ENCODE results near the gene PCF11.
"Not testable (repeated sequence)": the region's sequence is repeated elsewhere in the genome, so short reads cannot be mapped to it uniquely, and the experiment has no call there.

PCF11 gene

GRCh38 chr11:83156996-83157593 is at the start of gene PCF11:
Gene PCF11, plus strand, starts transcription at chr11:83157131. Its CDS starts 309 bp downstream, at chr11:83157440.
- peak; percentile 99 for DNase-seq (ENCODE audit: low read depth, low spot score)

GRCh38 chr11:83112886-83113285 is 44.0 kb upstream of the PCF11 start:
- DNase-seq (ENCODE audit: low read depth, low spot score): no peak

GRCh38 chr11:83115026-83115425 is 41.9 kb upstream of the PCF11 start:
- no peak for DNase-seq (ENCODE audit: low read depth, low spot score)

GRCh38 chr11:83115551-83115950 is 41.4 kb upstream of the PCF11 start:
- no peak for DNase-seq (ENCODE audit: low read depth, low spot score)

GRCh38 chr11:83116015-83116641 is 40.8 kb upstream of the PCF11 start:
- no peak for DNase-seq (ENCODE audit: low read depth, low spot score)

- DNase-seq (ENCODE audit: low read depth, low spot score): no peak
These were observed 38.1 kb upstream of the PCF11 start for GRCh38 chr11:83118814-83119213.

GRCh38 chr11:83119216-83119615 is 37.7 kb upstream of the PCF11 start:
- no peak for DNase-seq (ENCODE audit: low read depth, low spot score)

GRCh38 chr11:83120327-83120726 is 36.6 kb upstream of the PCF11 start:
- no peak for DNase-seq (ENCODE audit: low read depth, low spot score)

GRCh38 chr11:83122050-83122449 is 34.9 kb upstream of the PCF11 start:
- no peak for DNase-seq (ENCODE audit: low read depth, low spot score)

GRCh38 chr11:83122766-83123165 is 34.2 kb upstream of the PCF11 start:
- DNase-seq (ENCODE audit: low read depth, low spot score): no peak

- no peak for DNase-seq (ENCODE audit: low read depth, low spot score)
These were observed 32.1 kb upstream of the PCF11 start for GRCh38 chr11:83124636-83125424.

- DNase-seq (ENCODE audit: low read depth, low spot score): no peak
These were observed 31.4 kb upstream of the PCF11 start for GRCh38 chr11:83125577-83125976.

- DNase-seq (ENCODE audit: low read depth, low spot score): no peak
These were observed 29.7 kb upstream of the PCF11 start for GRCh38 chr11:83127310-83127637.

- no peak for DNase-seq (ENCODE audit: low read depth, low spot score)
These were observed 24.7 kb upstream of the PCF11 start for GRCh38 chr11:83132191-83132590.

- not testable (repeated sequence) for DNase-seq (ENCODE audit: low read depth, low spot score)
These were observed 23.7 kb upstream of the PCF11 start for GRCh38 chr11:83133266-83133665.

- no peak for DNase-seq (ENCODE audit: low read depth, low spot score)
These were observed 17.6 kb upstream of the PCF11 start for GRCh38 chr11:83139310-83139709.

GRCh38 chr11:83140691-83141455 is 16.1 kb upstream of the PCF11 start:
- no peak for DNase-seq (ENCODE audit: low read depth, low spot score)

- DNase-seq (ENCODE audit: low read depth, low spot score): no peak
These were observed 9.0 kb upstream of the PCF11 start for GRCh38 chr11:83147895-83148294.

- DNase-seq (ENCODE audit: low read depth, low spot score): no peak
These were observed 6.5 kb upstream of the PCF11 start for GRCh38 chr11:83150450-83150849.

- no peak for DNase-seq (ENCODE audit: low read depth, low spot score)
These were observed 5.5 kb upstream of the PCF11 start for GRCh38 chr11:83151274-83151977.

GRCh38 chr11:83152264-83152663 is 4.7 kb upstream of the PCF11 start:
- no peak for DNase-seq (ENCODE audit: low read depth, low spot score)

- DNase-seq (ENCODE audit: low read depth, low spot score): no peak
These were observed 3.2 kb upstream of the PCF11 start for GRCh38 chr11:83153764-83154163.

Measured in smooth muscle cell of the brain vasculature (primary cell).